GM18868 (cell line): ENCODE data around the gene APBA1.

Experiments used
- ATAC-seq: cut with Tn5 transposase; IDR thresholded peaks from one replicate; pipeline ENCODE4 v1.9.1; 2021; ENCODE audit warnings: mild to moderate bottlenecking, moderate library complexity; ENCODE audit not compliant: unreplicated experiment

APBA1 gene

GRCh38 chr9:69535911-69536310 is 136.3 kb downstream of the APBA1 start:
- ATAC-seq: no peak

- no peak for ATAC-seq
These were observed 136.8 kb downstream of the APBA1 start for GRCh38 chr9:69535286-69535832.

- ATAC-seq: no peak
These were observed 139.8 kb downstream of the APBA1 start for GRCh38 chr9:69532396-69532795.

GRCh38 chr9:69527454-69527853 is 144.7 kb downstream of the APBA1 start:
- ATAC-seq: no peak

- ATAC-seq: no peak
These were observed 145.5 kb downstream of the APBA1 start for GRCh38 chr9:69526699-69527098.

- no peak for ATAC-seq
These were observed 152.5 kb downstream of the APBA1 start for GRCh38 chr9:69519470-69520240.

GRCh38 chr9:69516353-69517322 is 155.5 kb downstream of the APBA1 start:
- no peak for ATAC-seq

GRCh38 chr9:69515810-69516209 is 156.4 kb downstream of the APBA1 start:
- no peak for ATAC-seq

GRCh38 chr9:69513141-69513820 is 158.9 kb downstream of the APBA1 start:
- ATAC-seq: no peak

- ATAC-seq: no peak
These were observed 168.1 kb downstream of the APBA1 start for GRCh38 chr9:69504058-69504457.

GRCh38 chr9:69502671-69503301 is 169.4 kb downstream of the APBA1 start:
- ATAC-seq: no peak

- no peak for ATAC-seq
These were observed 171.3 kb downstream of the APBA1 start for GRCh38 chr9:69500896-69501295.

- no peak for ATAC-seq
These were observed 172.2 kb downstream of the APBA1 start for GRCh38 chr9:69499959-69500358.

GRCh38 chr9:69499407-69499806 is 172.8 kb downstream of the APBA1 start:
- no peak for ATAC-seq

- no peak for ATAC-seq
These were observed 173.7 kb downstream of the APBA1 start for GRCh38 chr9:69498470-69498869.

- ATAC-seq: no peak
These were observed 174.4 kb downstream of the APBA1 start for GRCh38 chr9:69497816-69498215.

- ATAC-seq: no peak
These were observed 175.2 kb downstream of the APBA1 start for GRCh38 chr9:69496846-69497450.

GRCh38 chr9:69495296-69495695 is 176.9 kb downstream of the APBA1 start:
- ATAC-seq: no peak

- no peak for ATAC-seq
These were observed 177.4 kb downstream of the APBA1 start for GRCh38 chr9:69494763-69495162.

- ATAC-seq: no peak
These were observed 178.0 kb downstream of the APBA1 start for GRCh38 chr9:69494208-69494607.
